HepG2 (cell line): ENCODE data around the gene RARA. TPM values are rescaled to one million over a fixed set of nuclear protein-coding genes. Genes with fewer than 3 reads are reported as not detected.
A peak's percentile ranks its signal among the peaks of the same experiment; 100 is the strongest.

ENCODE experiments used
- HNRNPL ChIP-seq: fragments of 200-400 bp; formaldehyde crosslinking; IDR thresholded peaks from 2 replicates; pipeline ENCODE4 v1.6.1; 2017; ENCODE audit warnings: mild to moderate bottlenecking, low read depth, low read length
- HOXA5 ChIP-seq: sonication (generic); formaldehyde crosslinking; IDR thresholded peaks from 2 replicates; pipeline ENCODE4 v1.4.0; 2020; ENCODE audit warnings: missing genetic modification reagents
- PAX8 ChIP-seq: sonication (generic); formaldehyde crosslinking; IDR thresholded peaks from 2 replicates; pipeline ENCODE4 v1.8.0; 2022; ENCODE audit warnings: mild to moderate bottlenecking, missing genetic modification reagents, borderline replicate concordance
- PLSCR1 ChIP-seq: sonication (generic); formaldehyde crosslinking; IDR thresholded peaks from 2 replicates; pipeline ENCODE4 v1.5.0; 2020; ENCODE audit warnings: missing genetic modification reagents, mild to moderate bottlenecking, borderline replicate concordance
- POGK ChIP-seq: sonication (generic); formaldehyde crosslinking; conservative IDR thresholded peaks from 2 replicates; pipeline ENCODE4 v1.8.0; 2022; ENCODE audit warnings: mild to moderate bottlenecking, moderate library complexity, missing genetic modification reagents
- ZBED4 ChIP-seq: sonication (generic); formaldehyde crosslinking; IDR thresholded peaks from 2 replicates; pipeline ENCODE4 v1.4.0; 2020; ENCODE audit warnings: missing genetic modification reagents, borderline replicate concordance
- ZNF180 ChIP-seq: sonication (generic); formaldehyde crosslinking; IDR thresholded peaks from 2 replicates; pipeline ENCODE4 v1.4.0; 2020; ENCODE audit warnings: low read depth, missing genetic modification reagents, borderline replicate concordance
- ZNF691 ChIP-seq: sonication (generic); formaldehyde crosslinking; IDR thresholded peaks from 2 replicates; pipeline ENCODE4 v1.4.0; 2020; ENCODE audit warnings: missing genetic modification reagents, low read depth, mild to moderate bottlenecking, borderline replicate concordance
- ZNF724P ChIP-seq: sonication (generic); formaldehyde crosslinking; IDR thresholded peaks from 2 replicates; pipeline ENCODE4 v1.8.0; 2022; ENCODE audit warnings: missing genetic modification reagents, borderline replicate concordance
- polyA plus RNA-seq, 8 experiments: library from polyadenylated mRNA; depleted of rRNA in 3 of 8; stranded (reverse) in 7 of 8; unstranded in 1 of 8; fragments of >200 nt; fragmentation: Illumina TruSeq in 4 of 8; extraction: Trizol in 4 of 8; gene quantifications; 2 replicates each; pipeline versions ENCODE4 v1.2.1 to v1.2.3, GENCODE V29; 2011 to 2016; ENCODE audit warnings: low read depth in 4 of 8, missing spikeins in 1 of 8, mixed read lengths in 1 of 8; ENCODE audit not compliant: insufficient read depth in 1 of 8
- total RNA-seq, 5 experiments: library from RNA; depleted of rRNA; stranded (reverse); fragments of >200 nt; fragmentation: Illumina TruSeq; extraction: Trizol; gene quantifications; 2 replicates each; pipeline ENCODE4 v1.2.3, GENCODE V29; 2016; ENCODE audit warnings: low read depth in 1 of 5
- TF ChIP-seq, protein P1 (sequence below): sonication (generic); formaldehyde crosslinking; IDR thresholded peaks from 2 replicates; pipeline ENCODE4 v1.9.0; 2021; ENCODE audit warnings: missing genetic modification reagents, borderline replicate concordance
- TF ChIP-seq, protein P2 (sequence below): sonication (generic); formaldehyde crosslinking; IDR thresholded peaks from 2 replicates; pipeline ENCODE4 v1.4.0; 2020; ENCODE audit warnings: missing genetic modification reagents
- TF ChIP-seq, protein P3 (sequence below): sonication (generic); formaldehyde crosslinking; IDR thresholded peaks from 2 replicates; pipeline ENCODE4 v1.8.0; 2022; ENCODE audit warnings: missing genetic modification reagents, low read depth, mild to moderate bottlenecking, borderline replicate concordance

The RARA gene
- total and polyA plus RNA-seq, 2 of the 13 experiments (the other 11 are each of a cell fraction or from before 2014, with no cell fraction given), result 6.4 to 8.6 TPM

- no peak for TF ChIP-seq PLSCR1 (CRISPR knock-in tag)
- peak; percentile 18; the same call in 1 of the 2 replicates for TF ChIP-seq ZNF724P
- TF ChIP-seq, protein P1, sequence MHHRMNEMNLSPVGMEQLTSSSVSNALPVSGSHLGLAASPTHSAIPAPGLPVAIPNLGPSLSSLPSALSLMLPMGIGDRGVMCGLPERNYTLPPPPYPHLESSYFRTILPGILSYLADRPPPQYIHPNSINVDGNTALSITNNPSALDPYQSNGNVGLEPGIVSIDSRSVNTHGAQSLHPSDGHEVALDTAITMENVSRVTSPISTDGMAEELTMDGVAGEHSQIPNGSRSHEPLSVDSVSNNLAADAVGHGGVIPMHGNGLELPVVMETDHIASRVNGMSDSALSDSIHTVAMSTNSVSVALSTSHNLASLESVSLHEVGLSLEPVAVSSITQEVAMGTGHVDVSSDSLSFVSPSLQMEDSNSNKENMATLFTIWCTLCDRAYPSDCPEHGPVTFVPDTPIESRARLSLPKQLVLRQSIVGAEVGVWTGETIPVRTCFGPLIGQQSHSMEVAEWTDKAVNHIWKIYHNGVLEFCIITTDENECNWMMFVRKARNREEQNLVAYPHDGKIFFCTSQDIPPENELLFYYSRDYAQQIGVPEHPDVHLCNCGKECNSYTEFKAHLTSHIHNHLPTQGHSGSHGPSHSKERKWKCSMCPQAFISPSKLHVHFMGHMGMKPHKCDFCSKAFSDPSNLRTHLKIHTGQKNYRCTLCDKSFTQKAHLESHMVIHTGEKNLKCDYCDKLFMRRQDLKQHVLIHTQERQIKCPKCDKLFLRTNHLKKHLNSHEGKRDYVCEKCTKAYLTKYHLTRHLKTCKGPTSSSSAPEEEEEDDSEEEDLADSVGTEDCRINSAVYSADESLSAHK (CRISPR knock-in tag), result no peak
- no peak for TF ChIP-seq HNRNPL
- TF ChIP-seq, protein P2, sequence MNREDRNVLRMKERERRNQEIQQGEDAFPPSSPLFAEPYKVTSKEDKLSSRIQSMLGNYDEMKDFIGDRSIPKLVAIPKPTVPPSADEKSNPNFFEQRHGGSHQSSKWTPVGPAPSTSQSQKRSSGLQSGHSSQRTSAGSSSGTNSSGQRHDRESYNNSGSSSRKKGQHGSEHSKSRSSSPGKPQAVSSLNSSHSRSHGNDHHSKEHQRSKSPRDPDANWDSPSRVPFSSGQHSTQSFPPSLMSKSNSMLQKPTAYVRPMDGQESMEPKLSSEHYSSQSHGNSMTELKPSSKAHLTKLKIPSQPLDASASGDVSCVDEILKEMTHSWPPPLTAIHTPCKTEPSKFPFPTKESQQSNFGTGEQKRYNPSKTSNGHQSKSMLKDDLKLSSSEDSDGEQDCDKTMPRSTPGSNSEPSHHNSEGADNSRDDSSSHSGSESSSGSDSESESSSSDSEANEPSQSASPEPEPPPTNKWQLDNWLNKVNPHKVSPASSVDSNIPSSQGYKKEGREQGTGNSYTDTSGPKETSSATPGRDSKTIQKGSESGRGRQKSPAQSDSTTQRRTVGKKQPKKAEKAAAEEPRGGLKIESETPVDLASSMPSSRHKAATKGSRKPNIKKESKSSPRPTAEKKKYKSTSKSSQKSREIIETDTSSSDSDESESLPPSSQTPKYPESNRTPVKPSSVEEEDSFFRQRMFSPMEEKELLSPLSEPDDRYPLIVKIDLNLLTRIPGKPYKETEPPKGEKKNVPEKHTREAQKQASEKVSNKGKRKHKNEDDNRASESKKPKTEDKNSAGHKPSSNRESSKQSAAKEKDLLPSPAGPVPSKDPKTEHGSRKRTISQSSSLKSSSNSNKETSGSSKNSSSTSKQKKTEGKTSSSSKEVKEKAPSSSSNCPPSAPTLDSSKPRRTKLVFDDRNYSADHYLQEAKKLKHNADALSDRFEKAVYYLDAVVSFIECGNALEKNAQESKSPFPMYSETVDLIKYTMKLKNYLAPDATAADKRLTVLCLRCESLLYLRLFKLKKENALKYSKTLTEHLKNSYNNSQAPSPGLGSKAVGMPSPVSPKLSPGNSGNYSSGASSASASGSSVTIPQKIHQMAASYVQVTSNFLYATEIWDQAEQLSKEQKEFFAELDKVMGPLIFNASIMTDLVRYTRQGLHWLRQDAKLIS (CRISPR knock-in tag), result no peak
- no peak for TF ChIP-seq ZBED4
- TF ChIP-seq ZNF691 (CRISPR knock-in tag), result 0 out of 2 replicates have a peak, but pooled peaks have one; percentile 7
- TF ChIP-seq PAX8, result 0 out of 2 replicates have a peak, but pooled peaks have one; percentile 46
- TF ChIP-seq HOXA5 (CRISPR knock-in tag), result no peak
- TF ChIP-seq, protein P3, sequence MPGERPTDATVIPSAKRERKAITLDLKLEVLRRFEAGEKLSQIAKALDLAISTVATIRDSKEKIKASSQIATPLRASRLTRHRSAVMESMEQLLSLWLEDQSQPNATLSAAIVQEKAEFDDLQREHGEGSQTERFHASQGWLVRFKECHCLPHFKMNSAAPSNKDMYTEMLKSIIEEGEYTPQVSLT (CRISPR knock-in tag), result no peak
- peak; percentile 60 for TF ChIP-seq POGK
- TF ChIP-seq ZNF180, result no peak
Measured at GRCh38 chr17:40344421-40345160, 35.6 kb downstream of the RARA start (continued).
